ENCODE measurements around the gene PRKAB1.

PRKAB1 gene

GRCh38 chr12:119691202-119691810 is 23.4 kb downstream of the PRKAB1 start:
- no peak overlapping the region for H3K4me2 ChIP-seq (ENCODE audit: insufficient read depth, low read length, poor library complexity, severe bottlenecking)
- no peak overlapping the region for H2AK5ac ChIP-seq (ENCODE audit: low read depth, low read length)
- no peak overlapping the region for H3K27ac ChIP-seq (replicated peaks; ENCODE audit: low read length)
- H3K79me1 ChIP-seq (ENCODE audit: low read depth, low read length) = no peaks in the 10 kb centered on the region
- H3K9me3 ChIP-seq (replicated peaks in 1 of 2; ENCODE audit: control insufficient read depth in 2 of 2, insufficient read depth in 1 of 2, low read depth in 1 of 2, low read length in 2 of 2) = no peaks in the 10 kb centered on the region
- no peak for DNase-seq (ENCODE audit: low spot score)
- no peak overlapping the region for H3K18ac ChIP-seq (ENCODE audit: low read length)
- H3K4me3 ChIP-seq (ENCODE audit: low read length in 2 of 2) = no peak overlapping the region
- no peak overlapping the region for H2BK15ac ChIP-seq (ENCODE audit: low read length)
- H4K8ac ChIP-seq (ENCODE audit: low read depth, low read length) = no peak overlapping the region
- H2BK5ac ChIP-seq (ENCODE audit: low read length) = no peak overlapping the region
- H3K27me3 ChIP-seq (ENCODE audit: control insufficient read depth in 3 of 3, insufficient read depth in 3 of 3, low read depth in 1 of 3, low read length in 3 of 3) = no peaks in the 10 kb centered on the region
- H3K9ac ChIP-seq (ENCODE audit: low read depth, low read length, poor library complexity) = no peak overlapping the region
- no peak overlapping the region for H4K91ac ChIP-seq (ENCODE audit: low read depth, low read length, poor library complexity)
- H3K4ac ChIP-seq (ENCODE audit: low read length) = no peak overlapping the region
- H2BK120ac ChIP-seq (ENCODE audit: low read depth, low read length) = no peak overlapping the region
- no peak overlapping the region for H3K14ac ChIP-seq (ENCODE audit: low read length)
- no peaks in the 10 kb centered on the region for H3K4me1 ChIP-seq (ENCODE audit: control insufficient read depth in 2 of 2, insufficient read depth in 1 of 2, low read depth in 1 of 2, low read length in 2 of 2)
- no peak overlapping the region for H2AFZ ChIP-seq (ENCODE audit: low read length)
- no peak overlapping the region for H3K23ac ChIP-seq (ENCODE audit: low read depth, low read length, poor library complexity)
- WGBS, 2 donors (ENCODE audit: extremely low coverage in 2 of 2, insufficient read length in 2 of 2, insufficient replicate concordance in 1 of 2) = no CpG with 5 or more reads among the region's 6 CpGs
- no peak overlapping the region for H2BK12ac ChIP-seq (ENCODE audit: low read length)
- peaks cover 32 to 92% of the 10 kb centered on the region in 2 donors for H3K36me3 ChIP-seq (replicated peaks in 1 of 2; ENCODE audit: control insufficient read depth in 2 of 2, insufficient read depth in 2 of 2, low read length in 2 of 2)

- Histone ChIP-seq H3K79me1 (ENCODE audit: low read depth, low read length) (no peaks in the 10 kb centered on the region), H3K9ac (ENCODE audit: low read depth, low read length, poor library complexity) (no peak overlapping the region), H2BK15ac (ENCODE audit: low read length) (no peak overlapping the region), H2BK120ac (ENCODE audit: low read depth, low read length) (no peak overlapping the region), H3K4me2 (ENCODE audit: insufficient read depth, low read length, poor library complexity, severe bottlenecking) (no peak overlapping the region), H3K4ac (ENCODE audit: low read length) (no peak overlapping the region), H3K14ac (ENCODE audit: low read length) (no peak overlapping the region), H3K27ac (replicated peaks; ENCODE audit: low read length) (no peak overlapping the region), H4K91ac (ENCODE audit: low read depth, low read length, poor library complexity) (no peak overlapping the region), H3K27me3 (ENCODE audit: control insufficient read depth in 3 of 3, insufficient read depth in 3 of 3, low read depth in 1 of 3, low read length in 3 of 3) (no peaks in the 10 kb centered on the region), H2AFZ (ENCODE audit: low read length) (no peak overlapping the region), H3K23ac (ENCODE audit: low read depth, low read length, poor library complexity) (no peak overlapping the region), H2BK12ac (ENCODE audit: low read length) (no peak overlapping the region), H4K8ac (ENCODE audit: low read depth, low read length) (no peak overlapping the region), H3K4me1 (ENCODE audit: control insufficient read depth in 2 of 2, insufficient read depth in 1 of 2, low read depth in 1 of 2, low read length in 2 of 2) (peaks cover 0 to 2% of the 10 kb centered on the region in 2 donors), H3K4me3 (ENCODE audit: low read length in 2 of 2) (no peak overlapping the region), H2BK5ac (ENCODE audit: low read length) (no peak overlapping the region), H3K18ac (ENCODE audit: low read length) (no peak overlapping the region), H2AK5ac (ENCODE audit: low read depth, low read length) (no peak overlapping the region), H3K36me3 (replicated peaks in 1 of 2; ENCODE audit: control insufficient read depth in 2 of 2, insufficient read depth in 2 of 2, low read length in 2 of 2) (peaks cover 31 to 92% of the 10 kb centered on the region in 2 donors), H3K9me3 (replicated peaks in 1 of 2; ENCODE audit: control insufficient read depth in 2 of 2, insufficient read depth in 1 of 2, low read depth in 1 of 2, low read length in 2 of 2) (no peaks in the 10 kb centered on the region)
- DNase-seq (ENCODE audit: low spot score) = no peak
- WGBS, 2 donors (ENCODE audit: extremely low coverage in 2 of 2, insufficient read length in 2 of 2, insufficient replicate concordance in 1 of 2) = no CpG with 5 or more reads among the region's 5 CpGs
Observed at GRCh38 chr12:119692410-119692809, 24.5 kb downstream of the PRKAB1 start.

GRCh38 chr12:119692997-119693396 is 25.1 kb downstream of the PRKAB1 start:
- no peak overlapping the region for H3K14ac ChIP-seq (ENCODE audit: low read length)
- no peak overlapping the region for H3K9ac ChIP-seq (ENCODE audit: low read depth, low read length, poor library complexity)
- H2BK5ac ChIP-seq (ENCODE audit: low read length) = no peak overlapping the region
- no peak for DNase-seq (ENCODE audit: low spot score)
- H3K4me1 ChIP-seq (ENCODE audit: control insufficient read depth in 2 of 2, insufficient read depth in 1 of 2, low read depth in 1 of 2, low read length in 2 of 2) = peaks cover 0 to 2% of the 10 kb centered on the region in 2 donors
- H2BK15ac ChIP-seq (ENCODE audit: low read length) = no peak overlapping the region
- H2AK5ac ChIP-seq (ENCODE audit: low read depth, low read length) = no peak overlapping the region
- H4K91ac ChIP-seq (ENCODE audit: low read depth, low read length, poor library complexity) = no peak overlapping the region
- H2AFZ ChIP-seq (ENCODE audit: low read length) = no peak overlapping the region
- no peak overlapping the region for H3K18ac ChIP-seq (ENCODE audit: low read length)
- no peak overlapping the region for H3K4ac ChIP-seq (ENCODE audit: low read length)
- WGBS, 2 donors (ENCODE audit: extremely low coverage in 2 of 2, insufficient read length in 2 of 2, insufficient replicate concordance in 1 of 2) = no CpG with 5 or more reads among the region's 6 CpGs
- H3K23ac ChIP-seq (ENCODE audit: low read depth, low read length, poor library complexity) = no peak overlapping the region
- H3K9me3 ChIP-seq (replicated peaks in 1 of 2; ENCODE audit: control insufficient read depth in 2 of 2, insufficient read depth in 1 of 2, low read depth in 1 of 2, low read length in 2 of 2) = no peaks in the 10 kb centered on the region
- peaks cover 32 to 92% of the 10 kb centered on the region in 2 donors for H3K36me3 ChIP-seq (replicated peaks in 1 of 2; ENCODE audit: control insufficient read depth in 2 of 2, insufficient read depth in 2 of 2, low read length in 2 of 2)
- H3K27me3 ChIP-seq (ENCODE audit: control insufficient read depth in 3 of 3, insufficient read depth in 3 of 3, low read depth in 1 of 3, low read length in 3 of 3) = no peaks in the 10 kb centered on the region
- H4K8ac ChIP-seq (ENCODE audit: low read depth, low read length) = no peak overlapping the region
- H3K4me2 ChIP-seq (ENCODE audit: insufficient read depth, low read length, poor library complexity, severe bottlenecking) = no peak overlapping the region
- H3K4me3 ChIP-seq (ENCODE audit: low read length in 2 of 2) = no peak overlapping the region
- H2BK120ac ChIP-seq (ENCODE audit: low read depth, low read length) = no peak overlapping the region
- H3K79me1 ChIP-seq (ENCODE audit: low read depth, low read length) = no peaks in the 10 kb centered on the region
- H3K27ac ChIP-seq (replicated peaks; ENCODE audit: low read length) = no peak overlapping the region
- H2BK12ac ChIP-seq (ENCODE audit: low read length) = no peak overlapping the region

GRCh38 chr12:119693511-119693910 is 25.6 kb downstream of the PRKAB1 start:
- no peak overlapping the region for H3K9ac ChIP-seq (ENCODE audit: low read depth, low read length, poor library complexity)
- H3K79me1 ChIP-seq (ENCODE audit: low read depth, low read length) = no peaks in the 10 kb centered on the region
- H3K23ac ChIP-seq (ENCODE audit: low read depth, low read length, poor library complexity) = no peak overlapping the region
- no peak overlapping the region for H3K4ac ChIP-seq (ENCODE audit: low read length)
- H4K91ac ChIP-seq (ENCODE audit: low read depth, low read length, poor library complexity) = no peak overlapping the region
- no peak overlapping the region for H3K4me2 ChIP-seq (ENCODE audit: insufficient read depth, low read length, poor library complexity, severe bottlenecking)
- no CpG with 5 or more reads among the region's 1 CpG for WGBS, 2 donors (ENCODE audit: extremely low coverage in 2 of 2, insufficient read length in 2 of 2, insufficient replicate concordance in 1 of 2)
- H3K14ac ChIP-seq (ENCODE audit: low read length) = no peak overlapping the region
- H3K4me1 ChIP-seq (ENCODE audit: control insufficient read depth in 2 of 2, insufficient read depth in 1 of 2, low read depth in 1 of 2, low read length in 2 of 2) = peaks cover 0 to 2% of the 10 kb centered on the region in 2 donors
- no peak overlapping the region for H2BK15ac ChIP-seq (ENCODE audit: low read length)
- peaks cover 28 to 90% of the 10 kb centered on the region in 2 donors for H3K36me3 ChIP-seq (replicated peaks in 1 of 2; ENCODE audit: control insufficient read depth in 2 of 2, insufficient read depth in 2 of 2, low read length in 2 of 2)
- H3K27me3 ChIP-seq (ENCODE audit: control insufficient read depth in 3 of 3, insufficient read depth in 3 of 3, low read depth in 1 of 3, low read length in 3 of 3) = no peaks in the 10 kb centered on the region
- no peak overlapping the region for H2BK12ac ChIP-seq (ENCODE audit: low read length)
- no peak overlapping the region for H2AK5ac ChIP-seq (ENCODE audit: low read depth, low read length)
- no peak overlapping the region for H2BK5ac ChIP-seq (ENCODE audit: low read length)
- H3K27ac ChIP-seq (replicated peaks; ENCODE audit: low read length) = no peak overlapping the region
- no peak overlapping the region for H3K4me3 ChIP-seq (ENCODE audit: low read length in 2 of 2)
- H3K9me3 ChIP-seq (replicated peaks in 1 of 2; ENCODE audit: control insufficient read depth in 2 of 2, insufficient read depth in 1 of 2, low read depth in 1 of 2, low read length in 2 of 2) = no peaks in the 10 kb centered on the region
- H2BK120ac ChIP-seq (ENCODE audit: low read depth, low read length) = no peak overlapping the region
- no peak overlapping the region for H4K8ac ChIP-seq (ENCODE audit: low read depth, low read length)
- no peak for DNase-seq (ENCODE audit: low spot score)
- no peak overlapping the region for H2AFZ ChIP-seq (ENCODE audit: low read length)
- no peak overlapping the region for H3K18ac ChIP-seq (ENCODE audit: low read length)

Data from neuronal stem cell (in vitro differentiated cells).